Motor neuron (in vitro differentiated cells): ENCODE results near the gene PTPRK. TPM values are rescaled to one million over a fixed set of nuclear protein-coding genes. Genes with fewer than 3 reads are reported as not detected.

ENCODE experiments used
- ATAC-seq, 8 experiments: fragments of 200-7000 bp; cut with Tn5 transposase; replicated peaks in 6 of 8; 2 replicates each; pipeline ENCODE4 v1.8.0; 2021; ENCODE audit warnings: mild to moderate bottlenecking in 8 of 8, moderate library complexity in 8 of 8
- H3K27ac ChIP-seq, 2 donors: fragments of 250-450 bp; sonication (Bioruptor Pico); 2 replicates each; pipeline ENCODE4 v1.9.0; 2021; ENCODE audit warnings: antibody characterized with exemption in 2 of 2, mild to moderate bottlenecking in 2 of 2, moderate library complexity in 1 of 2
- H3K4me1 ChIP-seq, 2 donors: fragments of 250-450 bp; sonication (Bioruptor Pico); replicated peaks in 1 of 2; 2 replicates each; pipeline ENCODE4 v1.6.1; 2021; ENCODE audit warnings: antibody characterized with exemption in 2 of 2, mild to moderate bottlenecking in 2 of 2, moderate library complexity in 1 of 2
- H3K4me3 ChIP-seq, 5 donors: fragments of 250-450 bp; sonication (Bioruptor Pico); 2 replicates each; pipeline ENCODE4 v1.9.0; 2021; ENCODE audit warnings: antibody characterized with exemption in 5 of 5, mild to moderate bottlenecking in 5 of 5, moderate library complexity in 4 of 5
- WGBS, 10 experiments: fragments of 450-650 bp; shearing (Covaris generic); methylation state at CpG; one replicate each; pipeline ENCODE4 v1.0.0; 2022; 5-methylcytosine and 5-hydroxymethylcytosine counted together
- in situ Hi-C, 9 experiments: fragments of 400-800 bp; cut with MboI; loops; one replicate each; pipeline ENCODE4 v1.15.0; 2021; ENCODE audit warnings: low sequenced_read_pairs in 9 of 9, low pct_unique_long_range_greater_than_20kb in 2 of 9; ENCODE audit not compliant: unreplicated experiment in 9 of 9
- total RNA-seq, 8 experiments: library from RNA; unstranded; fragments of 300-600 nt; gene quantifications; 2 replicates each; pipeline versions ENCODE4 v1.2.3 to v1.2.4, GENCODE V29; 2022

The PTPRK gene
- total RNA-seq, 8 experiments from 2014 or later: 14.4 to 93.9 (median 26.3) TPM

GRCh38 chr6:128172752-128173682 lies 347.4 kb downstream of the PTPRK start:
- Histone ChIP-seq H3K4me1 (no peaks in the 10 kb centered on the region), H3K4me3 (no peak overlapping the region), H3K27ac (no peak overlapping the region)
- WGBS, 10 experiments: 0 to 100% (median 89%) methylated on average over 1 to 2 of the region's 4 CpGs; no CpG with 5 or more reads in 1 of the 10 experiments
- ATAC-seq: peak in 3 of 8 experiments; percentile 44 to 88 (median 84)
- in situ Hi-C loops: no loop called here

- ATAC-seq: no peak
- H3K4me1 ChIP-seq: no peaks in the 10 kb centered on the region
- H3K27ac ChIP-seq: no peak overlapping the region
- in situ Hi-C loops: no loop called here
- H3K4me3 ChIP-seq: no peak overlapping the region
These were observed 348.3 kb downstream of the PTPRK start for GRCh38 chr6:128172081-128172480.

GRCh38 chr6:128171182-128171581 lies 349.2 kb downstream of the PTPRK start:
- WGBS, 10 experiments: 83 to 100% (median 96%) methylated on average over 1 to 4 of the region's 4 CpGs
- no peak overlapping the region for H3K4me3 ChIP-seq
- no peak overlapping the region for H3K27ac ChIP-seq
- in situ Hi-C loops: no loop called here
- no peaks in the 10 kb centered on the region for H3K4me1 ChIP-seq
- ATAC-seq: no peak

GRCh38 chr6:128168244-128168643 lies 352.2 kb downstream of the PTPRK start:
- H3K27ac ChIP-seq: no peak overlapping the region
- no peak for ATAC-seq
- WGBS, 10 experiments: 94 to 100% (median 97%) methylated on average over 1 to 4 of the region's 4 CpGs; no CpG with 5 or more reads in 6 of the 10 experiments
- no peak overlapping the region for H3K4me3 ChIP-seq
- in situ Hi-C loops: no loop called here
- H3K4me1 ChIP-seq: no peaks in the 10 kb centered on the region

- no peak overlapping the region for H3K27ac ChIP-seq
- no peak overlapping the region for H3K4me3 ChIP-seq
- in situ Hi-C loops: no loop called here
- H3K4me1 ChIP-seq: no peaks in the 10 kb centered on the region
- ATAC-seq: no peak
These were observed 352.8 kb downstream of the PTPRK start for GRCh38 chr6:128167552-128167951.

GRCh38 chr6:128164254-128164653 lies 356.1 kb downstream of the PTPRK start:
- WGBS, 10 experiments: 71 to 100% (median 100%) methylated on average over 1 of the region's 1 CpG
- Histone ChIP-seq H3K4me3 (no peak overlapping the region), H3K27ac (no peak overlapping the region), H3K4me1 (no peaks in the 10 kb centered on the region)
- in situ Hi-C loops: no loop called here
- no peak for ATAC-seq

GRCh38 chr6:128162423-128162822 lies 358.0 kb downstream of the PTPRK start:
- WGBS, 10 experiments: 54 to 100% (median 93%) methylated on average over 1 to 2 of the region's 2 CpGs
- Histone ChIP-seq H3K4me3 (no peak overlapping the region), H3K4me1 (no peaks in the 10 kb centered on the region), H3K27ac (no peak overlapping the region)
- ATAC-seq: no peak
- in situ Hi-C loops: no loop called here

GRCh38 chr6:128161839-128162238 lies 358.6 kb downstream of the PTPRK start:
- in situ Hi-C loops: no loop called here
- 0 to 82% (median 29%) methylated on average over 1 of the region's 1 CpG; no CpG with 5 or more reads in 3 of the 10 experiments for WGBS, 10 experiments

GRCh38 chr6:128161263-128161662 lies 359.1 kb downstream of the PTPRK start:
- Histone ChIP-seq H3K4me3 (no peak overlapping the region), H3K4me1 (no peaks in the 10 kb centered on the region), H3K27ac (no peak overlapping the region)
- in situ Hi-C loops: no loop called here
- no peak for ATAC-seq
- 17 to 100% (median 40%) methylated on average over 1 of the region's 1 CpG; no CpG with 5 or more reads in 3 of the 10 experiments for WGBS, 10 experiments

More at GRCh38 chr6:128161839-128162238, 358.6 kb downstream of the PTPRK start:
- no peak for ATAC-seq
- H3K4me3 ChIP-seq: no peak overlapping the region
- H3K4me1 ChIP-seq: no peaks in the 10 kb centered on the region
- H3K27ac ChIP-seq: no peak overlapping the region

GRCh38 chr6:128158496-128158895 lies 361.9 kb downstream of the PTPRK start:
- in situ Hi-C loops: no loop called here
- ATAC-seq: no peak
- no peak overlapping the region for H3K4me3 ChIP-seq
- 50 to 100% (median 85%) methylated on average over 1 to 4 of the region's 4 CpGs; no CpG with 5 or more reads in 1 of the 10 experiments for WGBS, 10 experiments
- H3K27ac ChIP-seq: no peak overlapping the region
- no peaks in the 10 kb centered on the region for H3K4me1 ChIP-seq

- in situ Hi-C loops: no loop called here
- Histone ChIP-seq H3K4me3 (no peak overlapping the region), H3K4me1 (no peaks in the 10 kb centered on the region), H3K27ac (no peak overlapping the region)
- 88 to 100% (median 95%) methylated on average over 1 to 4 of the region's 4 CpGs for WGBS, 10 experiments
- ATAC-seq: no peak
These were observed 363.9 kb downstream of the PTPRK start for GRCh38 chr6:128156321-128157111.

GRCh38 chr6:128155826-128156225 lies 364.6 kb downstream of the PTPRK start:
- Histone ChIP-seq H3K4me1 (no peaks in the 10 kb centered on the region), H3K4me3 (no peak overlapping the region), H3K27ac (no peak overlapping the region)
- WGBS, 10 experiments: 80 to 100% (median 100%) methylated on average over 1 of the region's 1 CpG; no CpG with 5 or more reads in 2 of the 10 experiments
- in situ Hi-C loops: no loop called here
- ATAC-seq: no peak

GRCh38 chr6:128152551-128152950 lies 367.8 kb downstream of the PTPRK start:
- Histone ChIP-seq H3K4me1 (no peaks in the 10 kb centered on the region), H3K4me3 (no peak overlapping the region), H3K27ac (no peak overlapping the region)
- WGBS, 10 experiments: 71 to 95% (median 86%) methylated on average over 3 to 4 of the region's 4 CpGs
- in situ Hi-C loops: no loop called here
- peak in 2 of 8 experiments; percentile 12 to 32 for ATAC-seq
